Raji (cell line): ENCODE data around the gene RNF40.

Source experiments
- POLR2A ChIP-seq: IDR thresholded peaks from 2 replicates; pipeline ENCODE4 v1.6.1; 2011; ENCODE audit warnings: low read depth, low read length, control low read depth; ENCODE audit not compliant: insufficient read depth

RNF40 gene

GRCh38 chr16:30761928-30762902, at the start of gene RNF40, which contains the start of gene CFAP119:
TSS of gene RNF40 (plus strand) at chr16:30762322. CDS start at chr16:30762546, 224 bp downstream.
TSS of gene CFAP119 (minus strand) at chr16:30762062. CDS start at chr16:30761748, 314 bp downstream.
- peak; percentile 88 for TF ChIP-seq POLR2A

GRCh38 chr16:30715750-30716445, 46.2 kb upstream of the RNF40 start:
- no peak for TF ChIP-seq POLR2A

- no peak for TF ChIP-seq POLR2A
Measured at GRCh38 chr16:30720086-30720485, 42.0 kb upstream of the RNF40 start.

- no peak for TF ChIP-seq POLR2A
Measured at GRCh38 chr16:30720694-30721093, 41.4 kb upstream of the RNF40 start.

- no peak for TF ChIP-seq POLR2A
Measured at GRCh38 chr16:30721167-30721566, 41.0 kb upstream of the RNF40 start.

GRCh38 chr16:30721606-30722005, 40.5 kb upstream of the RNF40 start:
- TF ChIP-seq POLR2A = no peak

GRCh38 chr16:30722443-30722842, 39.7 kb upstream of the RNF40 start:
- no peak for TF ChIP-seq POLR2A

- no peak for TF ChIP-seq POLR2A
Measured at GRCh38 chr16:30722916-30723315, 39.2 kb upstream of the RNF40 start.

GRCh38 chr16:30723725-30724355, 38.3 kb upstream of the RNF40 start:
- TF ChIP-seq POLR2A = no peak

- TF ChIP-seq POLR2A = no peak
Measured at GRCh38 chr16:30724641-30725417, 37.3 kb upstream of the RNF40 start.

GRCh38 chr16:30725418-30725792, 36.7 kb upstream of the RNF40 start:
- no peak for TF ChIP-seq POLR2A

- no peak for TF ChIP-seq POLR2A
Measured at GRCh38 chr16:30728321-30728720, 33.8 kb upstream of the RNF40 start.

- TF ChIP-seq POLR2A = no peak
Measured at GRCh38 chr16:30728899-30729672, 33.0 kb upstream of the RNF40 start.

GRCh38 chr16:30731411-30731810, 30.7 kb upstream of the RNF40 start:
- TF ChIP-seq POLR2A = no peak
